A673 (cell line): ENCODE data around the gene ADCY3. TPM values are rescaled to one million over a fixed set of nuclear protein-coding genes. Genes with fewer than 3 reads are reported as not detected.

Experiments
- BruUV-seq: library from RNA; stranded (reverse); fragments of 400-500 nt; replicated peaks from 2 replicates; lab custom pipeline; 2021; lab: Mats Ljungman, UMichigan
- CTCF ChIA-PET: fragments of 300-600 bp; sonication (Branson Sonifier 250); formaldehyde crosslinking; loops from one replicate; lab custom pipeline; 2022; ENCODE audit warnings: antibody characterized with exemption; lab: Charles Lee
- POLR2A ChIA-PET: fragments of 300-600 bp; sonication (Branson Sonifier 250); formaldehyde crosslinking; loops from one replicate; lab custom pipeline; 2022; ENCODE audit warnings: antibody characterized with exemption; ENCODE audit not compliant: low non-redundant PET; lab: Charles Lee
- DNase-seq: peaks from one replicate; pipeline ENCODE4 v3.0.0-alpha.2; 2015; ENCODE audit warnings: low spot score
- H3K27ac ChIP-seq: fragments of 200-600 bp; sonication (generic); 2 replicates; pipeline ENCODE4 v1.5.1; 2016; ENCODE audit warnings: mixed run types, low read depth, mild to moderate bottlenecking, mixed read lengths, antibody characterized with exemption, low read length; ENCODE audit not compliant: poor library complexity, severe bottlenecking
- H3K27me3 ChIP-seq: fragments of 200-600 bp; sonication (generic); replicated peaks from 2 replicates; pipeline ENCODE4 v1.6.1; 2017; ENCODE audit warnings: mixed run types, low read depth, mild to moderate bottlenecking, mixed read lengths, antibody characterized with exemption, low read length; ENCODE audit not compliant: insufficient read depth, poor library complexity
- H3K36me3 ChIP-seq: fragments of 200-600 bp; sonication (generic); 2 replicates; pipeline ENCODE4 v1.6.1; 2016; ENCODE audit warnings: mixed run types, mild to moderate bottlenecking, mixed read lengths, antibody characterized with exemption, low read length; ENCODE audit not compliant: insufficient read depth, poor library complexity, severe bottlenecking
- H3K4me1 ChIP-seq: fragments of 200-600 bp; sonication (generic); 2 replicates; pipeline ENCODE4 v1.6.1; 2017; ENCODE audit warnings: mixed run types, mild to moderate bottlenecking, mixed read lengths, antibody characterized with exemption, low read length; ENCODE audit not compliant: insufficient read depth, poor library complexity, severe bottlenecking
- H3K4me3 ChIP-seq: fragments of 200-600 bp; sonication (generic); 2 replicates; pipeline ENCODE4 v1.5.1; 2016; ENCODE audit warnings: low read depth, mixed run types, mild to moderate bottlenecking, mixed read lengths, low read length; ENCODE audit not compliant: poor library complexity, severe bottlenecking
- H3K9me3 ChIP-seq: fragments of 200-600 bp; sonication (generic); 2 replicates; pipeline ENCODE4 v1.6.1; 2016; ENCODE audit warnings: mixed run types, low read depth, mild to moderate bottlenecking, mixed read lengths, antibody characterized with exemption, low read length; ENCODE audit not compliant: poor library complexity, severe bottlenecking
- EZH2 ChIP-seq: fragments of 200-600 bp; sonication (generic); IDR thresholded peaks from 2 replicates; pipeline ENCODE4 v1.6.1; 2017; ENCODE audit warnings: borderline replicate concordance, low read depth, mild to moderate bottlenecking, mixed read lengths, antibody characterized with exemption, low read length; ENCODE audit not compliant: poor library complexity, severe bottlenecking
- intact Hi-C: fragments of 100-400 bp; cut with micrococcal nuclease; formaldehyde crosslinking; loops from one replicate; pipeline ENCODE4 v1.10.0; 2022; ENCODE audit not compliant: unreplicated experiment
- total RNA-seq: library from RNA; stranded (reverse); gene quantifications from 2 replicates; pipeline ENCODE4 v1.2.3, GENCODE V29; 2021
- TF ChIP-seq, protein P1 (sequence below): fragments of 300-800, 200-600 bp; sonication (generic); conservative IDR thresholded peaks from 2 replicates; pipeline ENCODE4 v1.5.1; 2017; ENCODE audit warnings: low read depth, mild to moderate bottlenecking, antibody characterized with exemption, low read length, moderate library complexity, mixed read lengths

The ADCY3 gene
- total RNA-seq, 1 experiment from 2014 or later = 42.2 TPM

GRCh38 chr2:24912523-24912922 is 7.5 kb downstream of the ADCY3 start:
- ChIA-PET CTCF (no interaction called here), POLR2A (no interaction called here)
- no peak for DNase-seq
- no peaks in the 10 kb centered on the region for H3K4me1 ChIP-seq
- H3K4me3 ChIP-seq = no peak overlapping the region
- BruUV-seq = no TSS peak
- no peaks in the 10 kb centered on the region for H3K27me3 ChIP-seq
- no peak for TF ChIP-seq EZH2
- no peak overlapping the region for H3K27ac ChIP-seq
- no peaks in the 10 kb centered on the region for H3K9me3 ChIP-seq
- intact Hi-C loops = no loop called here
- H3K36me3 ChIP-seq = no peaks in the 10 kb centered on the region

DNA sequence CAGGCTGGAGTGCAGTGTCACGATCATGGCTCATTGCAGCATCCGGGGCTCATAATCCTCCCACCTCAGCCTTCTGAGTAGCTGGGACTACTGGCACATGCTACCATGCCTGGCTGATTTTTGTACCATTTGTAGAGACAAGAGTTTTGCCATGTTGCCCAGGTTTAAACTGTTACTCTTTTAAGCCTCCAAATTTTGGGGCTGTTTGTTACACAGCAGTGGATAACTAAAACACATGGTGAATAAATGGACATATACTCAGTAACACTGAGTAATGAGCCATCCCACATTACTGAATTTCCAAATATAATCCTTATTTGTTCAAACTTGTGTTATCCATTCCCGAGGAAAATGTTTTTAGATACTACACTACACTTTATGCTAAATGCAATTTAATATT is 9.8 kb downstream of the ADCY3 start:
- Histone ChIP-seq H3K27ac (no peak overlapping the region), H3K4me3 (no peak overlapping the region), H3K27me3 (no peaks in the 10 kb centered on the region), H3K36me3 (no peaks in the 10 kb centered on the region), H3K9me3 (no peaks in the 10 kb centered on the region), H3K4me1 (no peaks in the 10 kb centered on the region)
- POLR2A ChIA-PET = no interaction called here
- intact Hi-C loops = no loop called here
- TF ChIP-seq EZH2 = no peak
- TF ChIP-seq, protein P1, sequence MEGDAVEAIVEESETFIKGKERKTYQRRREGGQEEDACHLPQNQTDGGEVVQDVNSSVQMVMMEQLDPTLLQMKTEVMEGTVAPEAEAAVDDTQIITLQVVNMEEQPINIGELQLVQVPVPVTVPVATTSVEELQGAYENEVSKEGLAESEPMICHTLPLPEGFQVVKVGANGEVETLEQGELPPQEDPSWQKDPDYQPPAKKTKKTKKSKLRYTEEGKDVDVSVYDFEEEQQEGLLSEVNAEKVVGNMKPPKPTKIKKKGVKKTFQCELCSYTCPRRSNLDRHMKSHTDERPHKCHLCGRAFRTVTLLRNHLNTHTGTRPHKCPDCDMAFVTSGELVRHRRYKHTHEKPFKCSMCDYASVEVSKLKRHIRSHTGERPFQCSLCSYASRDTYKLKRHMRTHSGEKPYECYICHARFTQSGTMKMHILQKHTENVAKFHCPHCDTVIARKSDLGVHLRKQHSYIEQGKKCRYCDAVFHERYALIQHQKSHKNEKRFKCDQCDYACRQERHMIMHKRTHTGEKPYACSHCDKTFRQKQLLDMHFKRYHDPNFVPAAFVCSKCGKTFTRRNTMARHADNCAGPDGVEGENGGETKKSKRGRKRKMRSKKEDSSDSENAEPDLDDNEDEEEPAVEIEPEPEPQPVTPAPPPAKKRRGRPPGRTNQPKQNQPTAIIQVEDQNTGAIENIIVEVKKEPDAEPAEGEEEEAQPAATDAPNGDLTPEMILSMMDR = no peak
- CTCF ChIA-PET = no interaction called here
- no peak for DNase-seq
- no TSS peak for BruUV-seq

GRCh38 chr2:24909555-24910177 is 10.4 kb downstream of the ADCY3 start:
- H3K27ac ChIP-seq = no peak overlapping the region
- no peaks in the 10 kb centered on the region for H3K4me1 ChIP-seq
- no peaks in the 10 kb centered on the region for H3K9me3 ChIP-seq
- TF ChIP-seq, protein P1 = no peak
- no peak for TF ChIP-seq EZH2
- POLR2A ChIA-PET = no interaction called here
- H3K4me3 ChIP-seq = no peak overlapping the region
- intact Hi-C loops = no loop called here
- no peaks in the 10 kb centered on the region for H3K36me3 ChIP-seq
- DNase-seq = no peak
- no TSS peak for BruUV-seq
- no peaks in the 10 kb centered on the region for H3K27me3 ChIP-seq
- CTCF ChIA-PET = no interaction called here

DNA sequence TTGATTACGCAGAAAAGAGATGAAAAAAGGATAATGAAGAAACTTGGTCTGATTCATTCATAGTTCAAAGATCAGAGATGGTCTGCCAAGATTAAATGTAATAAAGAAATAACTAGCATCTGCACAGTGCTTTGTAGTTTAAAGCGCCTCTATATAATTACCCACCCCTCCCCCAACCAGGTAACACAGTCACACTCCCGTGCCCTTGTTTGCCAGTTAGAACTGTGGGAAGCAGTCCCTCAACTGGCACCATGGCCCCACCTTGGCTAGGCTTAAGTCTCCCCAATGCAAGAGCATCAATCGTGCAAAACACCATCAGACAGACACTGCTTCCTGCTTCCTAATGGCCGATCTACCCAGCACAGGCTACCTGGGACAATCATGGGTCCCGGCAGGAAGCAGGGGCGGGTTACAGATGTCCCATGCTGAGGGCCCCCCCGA is 11.6 kb downstream of the ADCY3 start:
- ChIA-PET POLR2A (no interaction called here), CTCF (no interaction called here)
- DNase-seq = no peak
- H3K36me3 ChIP-seq = no peaks in the 10 kb centered on the region
- BruUV-seq = no TSS peak
- H3K4me3 ChIP-seq = no peak overlapping the region
- no peaks in the 10 kb centered on the region for H3K9me3 ChIP-seq
- no peaks in the 10 kb centered on the region for H3K4me1 ChIP-seq
- no peak overlapping the region for H3K27ac ChIP-seq
- H3K27me3 ChIP-seq = no peaks in the 10 kb centered on the region
- intact Hi-C loops = no loop called here
- TF ChIP-seq, protein P1 = no peak
- TF ChIP-seq EZH2 = no peak
